HFF-Myc (cell line): ENCODE results near the gene SPSB1.

ENCODE experiments used
- DNase-seq: peaks from one replicate; pipeline ENCODE4 v3.0.0-alpha.2; 2011; ENCODE audit warnings: low read depth; ENCODE audit errors: extremely low read depth
- H3K4me3 ChIP-seq: replicated peaks from 2 replicates; pipeline ENCODE4 v1.5.1; 2011; ENCODE audit warnings: low read depth, mild to moderate bottlenecking, control low read depth, low read length
- CTCF ChIP-seq: IDR thresholded peaks from 2 replicates; pipeline ENCODE4 v1.5.1; 2012; ENCODE audit warnings: mild to moderate bottlenecking, low read depth, low read length, control low read depth; ENCODE audit errors: missing control alignments

SPSB1 gene

GRCh38 chr1:9397047-9397446 lies 104.4 kb downstream of the SPSB1 start:
- H3K4me3 ChIP-seq, result no peak overlapping the region
- TF ChIP-seq CTCF, result no peak
- DNase-seq, result no peak

- H3K4me3 ChIP-seq, result no peak overlapping the region
- no peak for DNase-seq
- TF ChIP-seq CTCF, result no peak
Observed at GRCh38 chr1:9397997-9398526, 105.4 kb downstream of the SPSB1 start.

GRCh38 chr1:9399510-9400424 lies 107.1 kb downstream of the SPSB1 start:
- no peak overlapping the region for H3K4me3 ChIP-seq
- TF ChIP-seq CTCF, result no peak
- DNase-seq, result no peak

- no peak for DNase-seq
- TF ChIP-seq CTCF, result no peak
Observed at GRCh38 chr1:9400425-9401079, 107.9 kb downstream of the SPSB1 start.

GRCh38 chr1:9401080-9401453 lies 108.4 kb downstream of the SPSB1 start:
- DNase-seq, result no peak
- H3K4me3 ChIP-seq, result no peak overlapping the region
- no peak for TF ChIP-seq CTCF

More at GRCh38 chr1:9400425-9401079, 107.9 kb downstream of the SPSB1 start:
- H3K4me3 ChIP-seq, result no peak overlapping the region

GRCh38 chr1:9402256-9402616 lies 109.5 kb downstream of the SPSB1 start:
- no peak for DNase-seq
- TF ChIP-seq CTCF, result no peak
- no peak overlapping the region for H3K4me3 ChIP-seq
